Mesendoderm (in vitro differentiated cells): ENCODE data around the gene NUTM2F.

Source experiments
- DNase-seq: peaks from one replicate; pipeline ENCODE4 v3.0.0; 2013
- H2AK5ac ChIP-seq: 2 replicates; pipeline ENCODE4 v1.6.1; 2013; ENCODE audit warnings: low read length, inconsistent platforms
- H2BK120ac ChIP-seq: 2 replicates; pipeline ENCODE4 v1.6.1; 2013; ENCODE audit warnings: low read depth, mild to moderate bottlenecking, low read length, moderate library complexity, mixed read lengths
- H2BK15ac ChIP-seq: replicated peaks from 2 replicates; pipeline ENCODE4 v1.6.1; 2013; ENCODE audit warnings: low read depth, mild to moderate bottlenecking, moderate library complexity
- H2BK5ac ChIP-seq: 2 replicates; pipeline ENCODE4 v1.6.1; 2013; ENCODE audit warnings: low read length, inconsistent platforms
- H3K18ac ChIP-seq: 2 replicates; pipeline ENCODE4 v1.6.1; 2013; ENCODE audit warnings: mild to moderate bottlenecking, low read length, mixed read lengths
- H3K23ac ChIP-seq: one replicate; pipeline ENCODE4 v1.6.1; 2013; ENCODE audit warnings: low read length
- H3K27ac ChIP-seq: 2 replicates; pipeline ENCODE4 v1.5.1; 2013; ENCODE audit warnings: low read depth, mild to moderate bottlenecking, inconsistent platforms, low read length, moderate library complexity
- H3K27me3 ChIP-seq: 2 replicates; pipeline ENCODE4 v1.6.1; 2013; ENCODE audit warnings: low read length, control low read depth, mild to moderate bottlenecking, inconsistent platforms; ENCODE audit not compliant: insufficient read depth, poor library complexity
- H3K36me3 ChIP-seq: 2 replicates; pipeline ENCODE4 v1.6.1; 2013; ENCODE audit warnings: low read length, inconsistent platforms; ENCODE audit not compliant: control insufficient read depth, insufficient read depth
- H3K4ac ChIP-seq: one replicate; pipeline ENCODE4 v1.6.1; 2013; ENCODE audit warnings: low read depth, mild to moderate bottlenecking, low read length, moderate library complexity
- H3K4me1 ChIP-seq: 2 replicates; pipeline ENCODE4 v1.6.1; 2013; ENCODE audit warnings: low read depth, low read length, inconsistent platforms; ENCODE audit not compliant: control insufficient read depth
- H3K4me2 ChIP-seq: 2 replicates; pipeline ENCODE4 v1.6.1; 2013; ENCODE audit warnings: low read length
- H3K4me3 ChIP-seq: 2 replicates; pipeline ENCODE4 v1.5.1; 2013; ENCODE audit warnings: mild to moderate bottlenecking, low read length
- H3K56ac ChIP-seq: one replicate; pipeline ENCODE4 v1.6.1; 2013; ENCODE audit warnings: low read length
- H3K79me1 ChIP-seq: 2 replicates; pipeline ENCODE4 v1.6.1; 2013; ENCODE audit warnings: low read length, inconsistent platforms
- H3K79me2 ChIP-seq: 2 replicates; pipeline ENCODE4 v1.6.1; 2013; ENCODE audit warnings: mild to moderate bottlenecking, low read length; ENCODE audit not compliant: control insufficient read depth, insufficient read depth
- H3K9ac ChIP-seq: 2 replicates; pipeline ENCODE4 v1.6.1; 2013; ENCODE audit warnings: low read length, inconsistent platforms
- H4K5ac ChIP-seq: one replicate; pipeline ENCODE4 v1.6.1; 2013; ENCODE audit warnings: low read length
- H4K8ac ChIP-seq: one replicate; pipeline ENCODE4 v1.6.1; 2013; ENCODE audit warnings: low read depth, mild to moderate bottlenecking, control low read depth, low read length, moderate library complexity
- WGBS: extraction: QIAGEN DNeasy Blood & Tissue Kit; methylation state at CpG from one replicate; pipeline ENCODE4 v1.1.7; 2013; ENCODE audit warnings: low lambda C conversion rate, missing lambda C conversion rate; ENCODE audit not compliant: insufficient coverage; ENCODE audit errors: extremely low coverage; 5-methylcytosine and 5-hydroxymethylcytosine counted together

Gene NUTM2F

GRCh38 chr9:94287877-94288513 lies 40.4 kb downstream of the NUTM2F start:
- H4K5ac ChIP-seq = no peak overlapping the region
- DNase-seq = no peak
- no peak overlapping the region for H4K8ac ChIP-seq
- no peak overlapping the region for H3K4ac ChIP-seq
- no peak overlapping the region for H3K9ac ChIP-seq
- no peaks in the 10 kb centered on the region for H3K79me2 ChIP-seq
- H2AK5ac ChIP-seq = no peak overlapping the region
- H2BK15ac ChIP-seq = no peak overlapping the region
- H2BK5ac ChIP-seq = no peak overlapping the region
- no CpG with 5 or more reads among the region's 7 CpGs for WGBS
- H3K4me1 ChIP-seq = no peaks in the 10 kb centered on the region
- H3K27ac ChIP-seq = no peak overlapping the region
- no peak overlapping the region for H3K4me2 ChIP-seq
- H3K4me3 ChIP-seq = no peak overlapping the region
- no peaks in the 10 kb centered on the region for H3K27me3 ChIP-seq
- H3K36me3 ChIP-seq = no peaks in the 10 kb centered on the region
- no peak overlapping the region for H3K18ac ChIP-seq
- no peak overlapping the region for H3K23ac ChIP-seq
- no peaks in the 10 kb centered on the region for H3K79me1 ChIP-seq
- no peak overlapping the region for H2BK120ac ChIP-seq
- no peak overlapping the region for H3K56ac ChIP-seq

- no peak overlapping the region for H2BK15ac ChIP-seq
- H3K36me3 ChIP-seq = no peaks in the 10 kb centered on the region
- no peaks in the 10 kb centered on the region for H3K79me1 ChIP-seq
- no peak overlapping the region for H3K23ac ChIP-seq
- H3K4me3 ChIP-seq = no peak overlapping the region
- H2AK5ac ChIP-seq = no peak overlapping the region
- no peak for DNase-seq
- no peaks in the 10 kb centered on the region for H3K27me3 ChIP-seq
- no peak overlapping the region for H4K5ac ChIP-seq
- no peak overlapping the region for H2BK5ac ChIP-seq
- no peak overlapping the region for H4K8ac ChIP-seq
- no peak overlapping the region for H3K4me2 ChIP-seq
- peaks cover 2% of the 10 kb centered on the region for H3K4me1 ChIP-seq
- no peak overlapping the region for H3K4ac ChIP-seq
- H3K18ac ChIP-seq = no peak overlapping the region
- no CpG with 5 or more reads among the region's 3 CpGs for WGBS
- H3K27ac ChIP-seq = no peak overlapping the region
- H3K56ac ChIP-seq = no peak overlapping the region
- H2BK120ac ChIP-seq = no peak overlapping the region
- no peaks in the 10 kb centered on the region for H3K79me2 ChIP-seq
- H3K9ac ChIP-seq = no peak overlapping the region
Measured at GRCh38 chr9:94286116-94286515, 42.3 kb downstream of the NUTM2F start.

GRCh38 chr9:94281101-94281500 lies 47.3 kb downstream of the NUTM2F start:
- H3K4me2 ChIP-seq = no peak overlapping the region
- no peak overlapping the region for H3K18ac ChIP-seq
- H3K4ac ChIP-seq = no peak overlapping the region
- H3K27me3 ChIP-seq = no peaks in the 10 kb centered on the region
- H3K4me1 ChIP-seq = peaks cover 2% of the 10 kb centered on the region
- no peak overlapping the region for H2BK120ac ChIP-seq
- no peaks in the 10 kb centered on the region for H3K79me1 ChIP-seq
- H2AK5ac ChIP-seq = no peak overlapping the region
- no peak overlapping the region for H3K56ac ChIP-seq
- H3K4me3 ChIP-seq = no peak overlapping the region
- no peak for DNase-seq
- no peak overlapping the region for H3K27ac ChIP-seq
- H4K5ac ChIP-seq = no peak overlapping the region
- H3K36me3 ChIP-seq = peaks cover 1% of the 10 kb centered on the region
- no peak overlapping the region for H3K9ac ChIP-seq
- no peak overlapping the region for H2BK5ac ChIP-seq
- H3K79me2 ChIP-seq = no peaks in the 10 kb centered on the region
- H2BK15ac ChIP-seq = no peak overlapping the region
- no peak overlapping the region for H4K8ac ChIP-seq
- H3K23ac ChIP-seq = no peak overlapping the region

GRCh38 chr9:94280409-94280989 lies 47.9 kb downstream of the NUTM2F start:
- no peak for DNase-seq
- Histone ChIP-seq H3K79me1 (no peaks in the 10 kb centered on the region), H3K23ac (no peak overlapping the region), H3K27ac (no peak overlapping the region), H3K4ac (no peak overlapping the region), H3K4me2 (no peak overlapping the region), H3K4me1 (peaks cover 2% of the 10 kb centered on the region), H3K4me3 (no peak overlapping the region), H2AK5ac (no peak overlapping the region), H3K9ac (no peak overlapping the region), H4K5ac (no peak overlapping the region), H2BK15ac (no peak overlapping the region), H4K8ac (no peak overlapping the region), H3K36me3 (peaks cover 1% of the 10 kb centered on the region), H3K79me2 (no peaks in the 10 kb centered on the region), H3K27me3 (no peaks in the 10 kb centered on the region), H3K56ac (no peak overlapping the region), H2BK120ac (no peak overlapping the region), H2BK5ac (no peak overlapping the region), H3K18ac (no peak overlapping the region)
- WGBS = no CpG with 5 or more reads among the region's 9 CpGs

GRCh38 chr9:94277885-94278536 lies 50.4 kb downstream of the NUTM2F start:
- no peak overlapping the region for H3K56ac ChIP-seq
- H2BK120ac ChIP-seq = no peak overlapping the region
- H3K79me2 ChIP-seq = no peaks in the 10 kb centered on the region
- no peak overlapping the region for H4K8ac ChIP-seq
- no peak overlapping the region for H3K4ac ChIP-seq
- no peak overlapping the region for H2BK15ac ChIP-seq
- peaks cover 2% of the 10 kb centered on the region for H3K79me1 ChIP-seq
- H3K4me1 ChIP-seq = peaks cover 2% of the 10 kb centered on the region
- no peak overlapping the region for H3K4me2 ChIP-seq
- no peak overlapping the region for H4K5ac ChIP-seq
- no peak overlapping the region for H2AK5ac ChIP-seq
- no peak overlapping the region for H2BK5ac ChIP-seq
- H3K36me3 ChIP-seq = peaks cover 1% of the 10 kb centered on the region
- H3K18ac ChIP-seq = no peak overlapping the region
- no peak overlapping the region for H3K9ac ChIP-seq
- H3K4me3 ChIP-seq = no peak overlapping the region
- no peak overlapping the region for H3K23ac ChIP-seq
- no peaks in the 10 kb centered on the region for H3K27me3 ChIP-seq
- no peak for DNase-seq
- WGBS = 100% methylated on average over 2 of the region's 6 CpGs
- no peak overlapping the region for H3K27ac ChIP-seq
